NCI-H2227 (cell line): Measurements from ENCODE around the gene KRTAP5-6.

Experiments used
- DNase-seq: peaks from one replicate; lab custom pipeline; 2025; ENCODE audit not compliant: unreplicated experiment; lab: John Stamatoyannopoulos, UW

KRTAP5-6 gene

DNA sequence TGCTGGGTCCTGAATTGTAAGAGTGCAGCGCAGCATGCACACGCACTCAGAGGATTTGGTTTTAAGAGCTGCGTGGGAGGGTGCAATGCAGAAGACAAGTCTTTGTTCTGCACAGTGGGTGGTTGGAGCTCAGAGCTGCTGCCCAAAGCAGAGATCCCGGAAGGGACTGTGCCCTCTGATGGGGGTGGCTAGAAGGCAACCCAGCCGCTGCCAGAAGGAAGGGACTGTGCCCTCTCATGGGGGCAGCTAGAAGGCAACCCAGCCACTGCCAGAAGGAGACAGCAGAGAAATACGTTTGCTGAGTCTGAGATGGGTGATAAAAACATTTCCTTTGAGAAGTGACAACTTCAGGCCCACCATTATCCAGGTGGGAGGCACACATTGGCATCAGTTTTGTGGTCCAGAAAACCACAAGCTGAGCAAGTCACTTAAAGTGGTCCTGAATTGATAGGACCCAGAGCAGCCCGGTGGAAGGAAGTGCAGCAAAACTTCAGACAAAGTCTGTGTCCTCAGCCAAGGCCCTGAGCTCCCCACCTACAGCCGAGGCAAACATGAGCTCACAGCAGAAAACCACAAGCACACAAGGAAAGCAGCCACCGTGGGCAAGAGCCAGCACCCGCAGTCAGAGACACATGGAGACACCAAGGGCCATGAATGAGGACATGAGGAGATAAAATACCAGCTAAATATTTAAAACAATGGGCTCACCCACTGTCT is 4.3 kb downstream of the KRTAP5-6 start:
- DNase-seq: no peak

DNA sequence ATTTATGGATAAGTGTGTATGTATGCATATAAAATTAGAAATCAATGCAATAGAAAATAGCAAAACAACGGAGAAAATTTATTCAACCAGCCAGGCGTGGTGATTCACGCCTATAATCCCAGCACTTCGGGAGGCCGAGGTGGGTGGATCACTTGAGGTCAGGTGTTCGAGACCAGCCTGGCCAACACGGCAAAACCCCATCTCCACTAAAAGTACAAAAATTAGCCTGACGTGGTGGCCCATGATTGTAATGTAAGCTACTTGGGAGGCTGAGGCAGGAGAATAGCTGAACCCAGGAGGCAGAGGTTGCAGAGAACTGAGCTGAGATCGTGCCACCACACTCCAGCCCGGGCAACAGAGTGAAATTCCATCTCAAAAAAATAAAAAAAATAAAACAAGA is 5.5 kb downstream of the KRTAP5-6 start:
- DNase-seq: no peak

DNA sequence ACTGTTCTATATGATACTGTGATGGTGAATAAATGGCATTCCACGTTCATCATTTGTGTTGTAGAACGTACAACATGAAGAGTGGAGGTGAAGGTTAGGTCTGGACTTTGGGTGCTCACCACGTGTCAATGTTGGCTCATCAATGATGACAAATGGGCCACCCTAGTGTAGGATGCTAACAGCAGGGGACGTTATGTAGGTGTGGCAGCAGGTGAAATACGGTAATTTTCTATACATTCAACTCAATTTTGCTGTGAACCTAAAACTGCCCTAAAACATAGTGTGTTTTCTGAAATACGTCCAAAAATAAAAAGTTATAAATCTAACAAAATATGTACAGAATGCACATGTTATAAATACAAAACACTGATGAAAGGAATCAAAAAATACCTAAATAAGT is 6.2 kb downstream of the KRTAP5-6 start:
- no peak for DNase-seq

DNA sequence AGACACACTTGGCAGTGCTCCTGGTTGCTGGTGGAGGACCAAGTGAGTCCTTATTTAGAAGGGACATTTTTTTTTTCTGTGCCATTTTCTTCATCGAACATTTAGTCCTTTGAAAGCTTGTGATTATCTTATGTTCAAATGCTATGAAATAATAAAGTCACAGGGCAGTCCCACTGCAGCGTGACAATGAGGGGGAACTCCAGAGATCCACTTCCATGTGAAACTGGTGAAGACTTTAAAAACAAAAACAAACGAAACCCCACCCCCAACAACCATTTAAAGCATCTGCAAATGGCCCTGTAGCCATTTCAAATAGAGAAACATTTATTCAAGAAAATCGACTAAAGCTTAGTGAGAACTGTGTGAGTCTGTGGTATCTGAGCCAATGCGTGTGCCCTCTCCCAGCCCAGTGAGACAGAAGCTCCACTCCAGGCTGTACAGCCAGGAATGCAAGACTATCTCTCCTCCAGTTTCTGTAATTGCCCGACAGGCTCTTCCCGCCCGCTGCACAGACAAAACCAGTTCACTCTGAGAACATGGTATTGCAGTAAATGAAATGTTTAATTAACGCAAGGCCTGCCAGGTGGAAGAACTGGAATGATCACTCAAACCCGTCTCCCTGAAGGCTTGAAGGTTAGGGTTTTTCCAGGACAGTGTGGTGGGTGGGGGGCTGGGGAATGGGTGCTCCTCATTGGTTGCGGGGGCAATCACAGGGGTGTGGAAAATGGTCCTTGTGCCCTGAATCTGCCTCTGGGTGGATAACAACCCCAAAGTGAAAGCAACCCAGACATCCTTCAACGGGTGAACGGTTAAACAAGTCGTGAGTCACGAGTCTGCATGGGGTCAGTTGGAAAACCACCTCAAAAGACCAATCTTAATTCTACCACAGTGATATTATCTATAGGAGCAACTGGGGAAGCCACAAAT is 8.4 kb downstream of the KRTAP5-6 start:
- no peak for DNase-seq

DNA sequence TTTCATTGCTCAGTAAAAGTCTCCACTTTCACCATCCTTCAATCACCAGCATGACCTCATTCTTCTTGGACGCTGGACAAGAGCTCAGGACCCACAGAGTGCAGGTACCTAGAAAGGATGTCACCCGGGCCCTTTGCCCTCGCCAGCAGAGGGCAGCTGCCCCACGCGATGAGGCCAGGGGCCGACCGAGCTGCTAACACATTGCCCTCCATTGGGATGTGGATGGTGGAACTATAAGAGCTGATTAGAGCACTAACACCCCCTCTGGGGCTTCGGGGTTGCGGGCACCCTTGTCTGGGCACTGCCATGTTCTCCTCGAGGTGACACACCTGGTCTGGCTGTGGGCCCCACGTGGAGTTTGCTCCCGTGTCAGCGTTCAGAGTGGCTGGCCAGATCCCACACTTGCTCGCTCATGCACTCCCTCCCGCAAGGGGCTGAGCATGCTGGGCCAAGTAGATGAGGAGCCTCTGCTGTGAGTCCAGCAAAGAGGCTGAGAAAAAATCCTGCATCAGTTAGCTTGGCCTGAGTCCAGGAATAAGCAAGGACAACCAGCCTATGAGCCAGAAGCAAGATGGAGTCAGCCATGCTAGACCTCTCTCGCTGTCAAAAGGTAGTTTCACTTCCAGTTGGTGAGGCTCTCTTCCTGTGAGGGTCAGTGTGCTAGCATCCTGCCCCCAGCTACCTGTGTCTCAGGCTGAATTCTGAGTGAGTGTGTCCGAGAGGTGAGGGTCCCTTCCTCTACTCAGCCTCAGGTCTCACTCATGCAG is 9.8 kb downstream of the KRTAP5-6 start:
- DNase-seq: no peak

DNA sequence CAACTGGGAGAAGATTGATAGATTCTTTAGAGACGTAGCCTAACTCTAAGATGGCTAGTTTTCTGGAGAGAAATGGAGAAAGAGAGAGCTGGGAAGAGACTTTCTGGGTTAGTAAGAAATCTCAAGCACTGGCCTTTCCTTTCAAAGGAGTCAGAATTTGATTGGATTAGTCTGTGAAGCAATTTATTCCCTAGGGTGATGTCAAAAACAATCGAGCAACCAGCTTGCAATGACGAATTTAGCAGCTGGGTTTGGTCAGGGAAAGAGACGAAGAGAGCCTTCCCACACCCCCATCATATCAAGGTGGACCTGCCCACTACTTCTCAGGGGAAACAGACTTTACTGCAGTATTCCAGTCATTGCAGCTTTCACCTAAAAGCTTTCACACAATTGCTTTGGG is 10.8 kb downstream of the KRTAP5-6 start:
- no peak for DNase-seq

DNA sequence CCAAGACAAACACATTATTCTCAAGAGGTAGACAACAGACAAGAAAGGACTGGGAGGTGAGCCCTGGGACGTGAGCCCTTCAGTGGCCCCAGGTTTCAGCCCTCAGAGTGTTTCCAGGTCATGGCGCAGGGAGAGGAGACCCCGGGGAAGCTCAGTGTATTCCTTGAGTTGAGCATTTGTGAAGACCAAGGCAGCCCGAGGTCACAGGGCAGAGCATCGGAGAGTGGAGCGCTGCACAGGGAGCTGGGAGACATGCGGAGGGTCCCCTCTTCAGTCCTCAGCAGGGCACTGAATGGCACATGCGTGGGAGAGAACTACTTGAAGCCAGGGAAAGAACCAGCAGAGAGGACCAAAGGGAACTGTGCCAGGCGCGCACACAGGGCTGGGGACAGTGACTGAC is 11.7 kb downstream of the KRTAP5-6 start:
- DNase-seq: no peak

DNA sequence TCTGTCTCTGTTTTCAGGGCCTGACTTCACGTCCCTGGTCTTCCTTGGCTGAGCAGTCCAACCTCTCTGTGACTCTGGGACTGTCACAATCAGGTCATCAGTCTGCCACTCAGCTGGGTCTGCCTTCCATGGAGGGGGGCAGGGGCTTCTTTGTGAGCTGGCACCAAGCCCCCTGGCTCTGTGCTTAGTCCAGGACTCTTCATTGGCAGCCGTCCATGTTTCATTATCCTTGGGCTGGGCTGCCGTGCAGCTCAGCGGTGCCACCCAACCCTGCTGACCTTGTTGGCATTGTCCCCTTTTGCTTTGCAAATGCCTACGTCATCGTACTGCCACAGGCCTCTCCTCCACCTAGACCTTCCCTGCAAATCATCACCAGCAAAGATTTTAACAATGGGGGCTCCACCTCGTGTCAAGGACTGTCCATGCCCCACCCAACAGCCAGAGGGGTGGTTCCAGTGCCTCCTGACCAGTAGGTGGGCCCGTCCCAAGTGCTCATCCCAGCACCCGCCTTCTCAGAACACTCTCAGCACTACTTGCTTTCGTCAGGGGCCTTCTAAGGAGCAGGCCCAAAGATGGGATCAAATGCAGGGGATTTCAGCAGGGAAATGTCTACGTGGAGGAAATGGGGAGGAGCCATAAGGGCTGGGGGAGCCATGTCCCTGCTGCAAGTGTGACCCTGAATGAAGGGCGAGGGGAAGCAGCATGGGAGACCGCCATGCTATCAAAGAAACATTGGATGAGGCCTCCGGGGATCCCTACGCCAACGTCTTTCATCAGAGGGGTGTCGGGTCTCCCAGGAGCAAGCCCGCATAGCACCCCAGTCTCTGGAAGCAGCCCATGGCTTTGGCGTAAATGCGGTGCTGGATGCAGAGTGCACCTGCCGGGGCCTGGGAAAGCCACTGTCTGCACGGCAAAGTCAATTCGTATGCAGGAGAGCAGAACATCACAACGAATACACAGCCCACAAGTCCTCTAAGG is 18.2 kb downstream of the KRTAP5-6 start:
- DNase-seq: no peak

DNA sequence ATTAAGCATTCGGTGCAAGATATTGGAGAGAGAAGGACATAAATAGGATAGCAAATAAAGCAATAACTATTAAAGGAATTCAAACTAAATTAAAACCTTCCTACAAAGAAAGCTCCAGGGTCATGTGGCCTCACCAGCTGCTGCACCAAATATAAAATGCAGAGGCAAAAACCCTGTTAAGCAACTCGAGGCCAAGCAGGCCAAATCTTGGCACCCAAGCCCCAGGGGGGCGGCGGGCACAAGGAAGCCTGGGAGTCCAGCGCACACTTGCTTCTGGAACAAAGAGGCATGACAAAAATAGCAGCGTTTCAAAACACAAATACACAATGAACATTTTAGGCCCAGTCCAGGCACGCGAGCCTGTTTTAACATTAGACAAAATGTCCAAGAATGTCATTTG is 20.8 kb downstream of the KRTAP5-6 start:
- DNase-seq: no peak

DNA sequence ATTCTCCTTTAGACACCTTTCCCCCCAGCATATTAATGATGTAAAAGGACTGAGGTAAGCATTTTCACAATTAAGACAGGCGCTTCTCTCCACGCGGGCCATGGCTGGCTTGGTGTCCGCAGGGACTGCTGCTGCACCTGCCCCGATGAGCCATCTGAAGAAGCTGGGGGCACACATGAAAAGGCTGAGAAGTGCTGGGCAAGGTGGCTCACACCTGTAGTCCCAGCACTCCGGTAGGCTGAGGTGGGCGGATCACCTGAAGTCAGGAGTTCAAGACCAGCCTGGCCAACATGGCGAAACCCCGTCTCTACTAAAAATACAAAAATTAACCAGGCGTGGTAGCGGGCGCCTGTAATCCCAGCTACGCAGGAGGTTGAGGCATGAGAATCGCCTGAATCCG is 21.3 kb downstream of the KRTAP5-6 start:
- DNase-seq: no peak

DNA sequence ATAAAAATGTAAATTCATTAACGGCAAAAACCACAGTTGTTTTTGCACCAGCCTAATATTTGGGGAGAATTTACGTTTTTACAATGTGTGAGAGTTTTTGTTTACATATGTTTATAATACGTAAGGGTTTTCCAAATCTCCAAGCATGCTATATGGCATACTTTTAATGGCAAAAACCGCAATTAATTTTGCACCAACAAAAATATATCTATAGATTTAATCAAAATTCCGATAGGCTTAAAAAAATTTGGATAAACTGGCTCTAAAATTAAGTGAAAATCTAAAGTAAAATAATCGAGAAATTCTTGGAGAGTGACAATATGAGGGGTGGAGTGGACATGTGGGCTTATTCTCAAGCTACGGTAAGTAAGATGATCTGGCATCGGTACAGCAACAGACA is 22.8 kb downstream of the KRTAP5-6 start:
- no peak for DNase-seq

DNA sequence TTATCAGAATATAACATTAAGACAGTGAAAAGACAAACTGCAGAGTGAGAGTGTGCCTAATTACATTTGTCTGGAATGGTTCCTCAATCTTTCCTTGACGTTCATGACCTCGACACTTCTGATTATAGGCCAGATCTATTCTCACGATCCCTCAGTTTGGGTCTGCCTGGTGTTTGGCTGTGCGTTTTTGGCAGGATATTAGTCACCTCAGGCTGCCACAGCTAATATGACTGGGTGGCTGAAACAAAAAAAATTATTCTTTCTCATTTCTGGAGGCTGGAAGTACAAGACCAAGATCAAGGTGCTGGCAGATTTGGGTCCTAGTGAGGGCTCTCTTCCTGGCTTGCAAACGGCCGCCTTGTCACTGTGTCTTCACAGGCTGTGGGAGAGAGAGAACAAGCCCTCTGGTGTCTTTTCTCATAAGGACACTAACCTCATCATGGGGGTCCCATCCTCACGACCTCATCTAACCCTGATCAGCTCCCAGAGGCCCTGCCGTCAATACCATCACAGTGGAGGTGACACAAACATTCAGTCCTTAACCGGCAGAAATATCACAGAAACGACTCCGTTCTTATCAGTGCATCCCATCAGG is 30.2 kb downstream of the KRTAP5-6 start:
- DNase-seq: no peak

DNA sequence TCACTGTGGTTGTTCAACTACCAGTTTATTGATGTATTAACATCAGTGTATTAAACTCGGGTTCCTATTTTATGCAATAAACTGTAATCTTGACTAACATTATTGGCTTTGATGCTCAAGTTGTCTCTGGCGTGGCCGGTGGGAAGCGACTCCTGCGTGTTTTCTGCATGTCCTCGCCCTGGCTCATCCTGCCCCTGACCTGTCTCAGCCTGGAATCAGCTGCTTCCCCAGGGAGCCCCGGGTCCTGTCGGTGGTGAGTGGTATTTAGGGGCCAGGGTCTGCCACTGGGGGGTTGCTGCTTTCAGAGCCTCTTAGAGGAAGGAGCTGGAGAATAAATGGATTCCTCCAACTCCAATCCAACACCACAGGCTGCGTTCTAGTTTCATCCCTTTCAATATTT is 30.9 kb downstream of the KRTAP5-6 start:
- no peak for DNase-seq

DNA sequence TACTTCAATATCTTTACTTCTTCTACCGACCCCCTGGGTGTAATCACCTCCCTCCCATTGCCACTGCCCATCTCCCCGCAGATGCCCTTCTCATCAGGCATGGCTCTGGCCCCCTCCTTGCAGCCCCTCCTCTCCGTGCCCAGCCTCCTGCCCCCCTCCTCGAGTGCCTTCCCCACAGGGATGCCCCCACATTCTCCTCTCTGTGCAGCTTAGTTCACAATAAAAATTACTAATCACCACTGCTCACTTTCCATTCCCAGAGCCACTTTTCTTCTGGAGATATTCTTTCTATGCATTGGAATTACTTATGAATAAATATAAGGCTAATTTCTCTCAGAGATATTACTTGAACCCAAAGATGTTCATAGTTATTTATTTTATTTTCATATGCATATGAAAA is 31.3 kb downstream of the KRTAP5-6 start:
- no peak for DNase-seq

DNA sequence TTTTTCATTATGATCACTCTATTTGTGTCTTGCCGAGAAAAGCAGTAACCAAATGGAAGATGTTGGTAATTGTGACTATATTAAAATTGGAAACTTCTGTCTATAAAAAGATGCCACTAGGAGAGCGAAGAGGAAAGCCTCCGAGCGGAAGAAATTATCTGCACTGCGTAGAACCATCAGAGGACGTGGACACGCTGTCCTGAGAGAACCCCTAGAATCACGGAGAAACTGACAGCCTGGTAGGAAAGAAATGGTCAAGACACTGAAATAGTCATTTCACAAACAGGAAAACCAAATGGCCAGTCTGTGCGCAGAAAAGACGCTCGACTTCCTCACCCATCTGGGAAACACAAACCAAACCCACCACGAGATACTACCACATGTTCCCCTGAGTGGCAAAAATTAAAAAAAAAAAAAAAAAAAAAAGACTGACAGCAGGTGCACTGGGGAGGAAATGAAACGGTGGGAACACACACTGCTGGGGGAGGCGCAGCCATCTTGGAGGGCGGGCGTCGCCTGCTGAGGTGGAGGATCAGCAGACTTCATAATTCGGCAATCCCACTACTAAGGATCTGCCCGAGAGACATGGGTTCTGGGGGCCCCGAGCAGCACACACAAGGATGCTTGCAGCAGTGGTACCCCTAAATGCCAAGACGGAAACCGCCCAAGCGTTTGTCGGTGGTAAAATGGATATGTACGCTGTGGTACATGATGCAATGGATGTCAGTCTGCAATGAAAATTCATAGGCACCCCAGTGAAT is 32.1 kb downstream of the KRTAP5-6 start:
- no peak for DNase-seq

DNA sequence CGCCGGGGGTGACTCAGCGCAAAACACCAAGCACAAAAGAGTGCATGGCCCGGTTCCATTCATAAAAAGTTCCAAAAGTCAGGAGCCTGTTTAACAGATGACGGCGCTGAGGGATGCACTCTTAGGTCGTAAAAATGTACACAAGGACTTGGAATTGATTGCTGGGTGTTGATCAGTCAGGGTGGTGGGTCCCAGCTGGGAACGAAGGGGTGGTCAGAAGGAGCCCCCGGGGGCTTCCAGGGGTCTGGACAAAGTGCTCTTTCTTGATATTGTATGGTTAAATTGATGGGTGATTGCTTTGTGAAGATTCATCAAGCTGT is 32.7 kb downstream of the KRTAP5-6 start:
- DNase-seq: no peak

DNA sequence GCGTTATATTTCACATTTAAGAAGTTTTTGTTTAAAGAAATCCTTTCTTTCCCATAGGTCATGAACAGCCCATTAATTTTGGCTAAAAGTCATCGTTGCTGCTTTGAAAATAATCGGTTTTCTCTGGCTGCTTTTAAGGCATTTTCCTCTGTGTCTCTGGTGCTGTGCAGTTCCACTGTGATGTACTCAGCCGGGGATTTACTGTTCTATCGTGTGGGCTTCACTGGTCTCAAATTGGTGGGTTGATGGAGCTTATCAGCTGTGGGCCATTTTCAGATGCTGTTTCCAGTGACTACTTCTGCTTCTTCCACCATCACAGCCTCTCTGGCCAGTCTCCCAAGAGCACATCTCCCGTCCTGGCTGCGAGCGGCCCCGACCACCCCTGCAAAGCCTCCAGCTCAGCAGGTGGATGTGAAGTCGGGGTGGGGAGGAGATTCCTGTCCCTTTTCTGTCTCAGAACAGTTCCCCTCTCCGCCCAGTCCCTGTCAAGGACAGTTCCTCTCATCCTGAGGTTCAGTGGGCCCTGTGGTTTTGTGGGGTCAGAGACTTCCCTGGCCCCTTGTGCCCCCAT is 33.1 kb downstream of the KRTAP5-6 start:
- DNase-seq: no peak

DNA sequence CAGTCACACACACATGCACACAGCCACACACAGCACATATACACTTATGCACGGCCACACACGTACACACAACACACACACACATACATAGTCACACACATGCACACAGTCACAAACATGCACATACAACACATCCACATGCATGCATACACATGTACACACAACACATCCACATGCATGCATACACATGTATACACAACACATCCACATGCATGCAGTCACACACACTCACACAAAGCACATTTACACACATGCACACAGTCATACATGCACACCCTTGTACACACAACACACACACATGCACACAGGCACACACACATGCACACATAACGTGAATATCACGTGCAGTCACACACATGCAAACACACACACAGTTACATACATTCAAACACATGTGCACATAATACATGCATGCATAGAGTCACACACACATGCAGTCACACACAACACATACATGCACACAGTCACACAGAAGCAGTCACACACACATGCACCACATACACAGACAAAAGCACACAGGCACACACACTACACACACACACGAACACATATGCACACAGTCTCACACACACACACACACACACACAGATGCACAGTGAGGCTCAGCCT is 34.6 kb downstream of the KRTAP5-6 start:
- no peak for DNase-seq
